Ascending aorta (tissue), 2 donors: ENCODE results near the gene CELA2A. TPM values are rescaled to one million over a fixed set of nuclear protein-coding genes. Genes with fewer than 3 reads are reported as not detected.

Experiments used
- DNase-seq, 2 donors: peaks; one replicate each; pipeline ENCODE4 v3.0.0-alpha.2; 2019; ENCODE audit warnings: low spot score in 2 of 2
- H3K27ac ChIP-seq, 2 donors: fragments of 200-600 bp; sonication (generic); one replicate each; pipeline ENCODE4 v1.5.1; 2016 to 2017; ENCODE audit warnings: mild to moderate bottlenecking in 1 of 2
- H3K27me3 ChIP-seq: fragments of 200-600 bp; sonication (generic); one replicate; pipeline ENCODE4 v1.5.1; 2017
- H3K36me3 ChIP-seq, 2 donors: fragments of 200-600 bp; sonication (generic); one replicate each; pipeline ENCODE4 v1.5.1; 2016
- H3K4me1 ChIP-seq, 2 donors: fragments of 200-600 bp; sonication (generic); one replicate each; pipeline ENCODE4 v1.5.1; 2016 to 2017; ENCODE audit warnings: mild to moderate bottlenecking in 1 of 2
- H3K4me3 ChIP-seq, 2 donors: fragments of 200-600 bp; sonication (generic); one replicate each; pipeline ENCODE4 v1.5.1; 2016 to 2017; ENCODE audit warnings: mild to moderate bottlenecking in 1 of 2
- H3K9me3 ChIP-seq, 2 donors: fragments of 200-600 bp; sonication (generic); one replicate each; pipeline ENCODE4 v1.5.1; 2016
- intact Hi-C: fragments of 100-400 bp; cut with DNase I; formaldehyde crosslinking; loops from one replicate; pipeline ENCODE4 v1.15.1; 2023
- total RNA-seq: library from RNA; depleted of rRNA; stranded (reverse); fragments of >200 nt; gene quantifications from one replicate; pipeline ENCODE4 v1.1.0, GENCODE V29; 2016
- TF ChIP-seq, protein P1 (sequence below), 3 experiments: fragments of 200-600 bp in 2 of 3; fragments of 450-650 bp in 1 of 3; sonication (generic) in 2 of 3; IDR thresholded peaks; one replicate each; pipeline ENCODE4 v1.5.1; 2016 to 2019; ENCODE audit warnings: antibody characterized with exemption in 3 of 3, mild to moderate bottlenecking in 1 of 3, moderate library complexity in 1 of 3

Gene CELA2A
- total RNA-seq, 1 donor from 2014 or later: not detected

DNA sequence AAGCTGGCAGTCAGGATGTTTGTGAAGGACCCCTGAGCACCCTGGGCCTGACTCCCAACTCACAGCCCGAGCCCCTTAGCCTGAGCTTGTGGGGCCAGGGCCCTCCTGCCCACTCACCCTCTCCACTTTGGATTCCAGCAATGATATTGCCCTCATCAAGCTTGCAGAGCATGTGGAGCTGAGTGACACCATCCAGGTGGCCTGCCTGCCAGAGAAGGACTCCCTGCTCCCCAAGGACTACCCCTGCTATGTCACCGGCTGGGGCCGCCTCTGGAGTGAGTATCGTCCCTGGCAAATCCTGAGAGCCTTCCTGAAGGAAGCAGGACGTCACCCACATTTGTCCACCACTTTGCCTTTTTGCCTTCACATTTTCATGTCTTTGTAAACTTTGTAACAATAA, 13.3 kb upstream of the CELA2A start:
- DNase-seq: no peak
- no peak overlapping the region for H3K27ac ChIP-seq
- intact Hi-C loops: no loop called here
- no peaks in the 10 kb centered on the region for H3K4me1 ChIP-seq
- TF ChIP-seq, protein P1, sequence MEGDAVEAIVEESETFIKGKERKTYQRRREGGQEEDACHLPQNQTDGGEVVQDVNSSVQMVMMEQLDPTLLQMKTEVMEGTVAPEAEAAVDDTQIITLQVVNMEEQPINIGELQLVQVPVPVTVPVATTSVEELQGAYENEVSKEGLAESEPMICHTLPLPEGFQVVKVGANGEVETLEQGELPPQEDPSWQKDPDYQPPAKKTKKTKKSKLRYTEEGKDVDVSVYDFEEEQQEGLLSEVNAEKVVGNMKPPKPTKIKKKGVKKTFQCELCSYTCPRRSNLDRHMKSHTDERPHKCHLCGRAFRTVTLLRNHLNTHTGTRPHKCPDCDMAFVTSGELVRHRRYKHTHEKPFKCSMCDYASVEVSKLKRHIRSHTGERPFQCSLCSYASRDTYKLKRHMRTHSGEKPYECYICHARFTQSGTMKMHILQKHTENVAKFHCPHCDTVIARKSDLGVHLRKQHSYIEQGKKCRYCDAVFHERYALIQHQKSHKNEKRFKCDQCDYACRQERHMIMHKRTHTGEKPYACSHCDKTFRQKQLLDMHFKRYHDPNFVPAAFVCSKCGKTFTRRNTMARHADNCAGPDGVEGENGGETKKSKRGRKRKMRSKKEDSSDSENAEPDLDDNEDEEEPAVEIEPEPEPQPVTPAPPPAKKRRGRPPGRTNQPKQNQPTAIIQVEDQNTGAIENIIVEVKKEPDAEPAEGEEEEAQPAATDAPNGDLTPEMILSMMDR (IDR thresholded peaks at IDR 0.05): no peak
- peaks cover 3% of the 10 kb centered on the region for H3K27me3 ChIP-seq
- H3K36me3 ChIP-seq: no peaks in the 10 kb centered on the region
- no peak overlapping the region for H3K4me3 ChIP-seq
- H3K9me3 ChIP-seq: no peaks in the 10 kb centered on the region

DNA sequence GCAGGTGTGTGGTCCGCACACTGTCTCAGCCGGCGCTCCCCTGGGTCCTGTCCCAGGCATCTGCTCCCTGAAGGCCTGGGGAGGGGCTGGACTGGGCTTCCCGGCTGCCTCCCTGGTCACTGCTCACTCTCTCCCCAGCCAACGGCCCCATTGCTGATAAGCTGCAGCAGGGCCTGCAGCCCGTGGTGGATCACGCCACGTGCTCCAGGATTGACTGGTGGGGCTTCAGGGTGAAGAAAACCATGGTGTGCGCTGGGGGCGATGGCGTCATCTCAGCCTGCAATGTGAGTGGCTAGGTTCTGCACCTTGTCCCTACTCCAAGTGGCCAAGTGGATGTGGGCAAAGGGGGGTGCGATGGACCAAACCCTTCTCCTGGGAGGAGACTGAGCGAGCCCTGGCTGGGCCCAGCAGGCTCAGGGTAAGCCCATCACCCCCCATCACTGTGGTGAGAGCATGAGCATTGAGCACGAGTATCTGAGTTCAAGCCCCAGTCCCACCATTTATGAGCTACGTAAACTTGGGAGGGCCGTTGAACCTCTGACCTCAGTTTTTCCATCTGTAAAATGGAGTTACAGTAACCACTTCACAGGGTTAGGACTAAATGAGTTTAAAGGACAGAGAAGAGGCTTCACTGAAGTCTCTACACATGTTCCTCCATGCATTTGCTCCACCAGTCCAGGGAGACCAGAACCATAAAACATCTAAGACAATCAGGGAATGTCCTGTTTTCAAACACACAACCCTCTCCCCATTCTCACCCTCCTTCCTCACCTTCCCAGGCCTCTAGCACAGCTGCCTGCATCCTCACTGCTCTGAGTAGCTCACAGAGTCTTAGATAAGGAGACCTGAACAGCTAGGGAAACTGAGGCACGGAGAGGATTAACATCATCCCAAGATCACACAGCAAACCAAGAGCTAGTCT, 11.8 kb upstream of the CELA2A start:
- intact Hi-C loops: no loop called here
- Histone ChIP-seq H3K36me3 (no peaks in the 10 kb centered on the region), H3K27me3 (peaks cover 3% of the 10 kb centered on the region), H3K27ac (no peak overlapping the region), H3K9me3 (no peaks in the 10 kb centered on the region), H3K4me3 (no peak overlapping the region), H3K4me1 (no peaks in the 10 kb centered on the region)
- no peak for DNase-seq
- TF ChIP-seq, protein P1 (IDR thresholded peaks at IDR 0.05): no peak

DNA sequence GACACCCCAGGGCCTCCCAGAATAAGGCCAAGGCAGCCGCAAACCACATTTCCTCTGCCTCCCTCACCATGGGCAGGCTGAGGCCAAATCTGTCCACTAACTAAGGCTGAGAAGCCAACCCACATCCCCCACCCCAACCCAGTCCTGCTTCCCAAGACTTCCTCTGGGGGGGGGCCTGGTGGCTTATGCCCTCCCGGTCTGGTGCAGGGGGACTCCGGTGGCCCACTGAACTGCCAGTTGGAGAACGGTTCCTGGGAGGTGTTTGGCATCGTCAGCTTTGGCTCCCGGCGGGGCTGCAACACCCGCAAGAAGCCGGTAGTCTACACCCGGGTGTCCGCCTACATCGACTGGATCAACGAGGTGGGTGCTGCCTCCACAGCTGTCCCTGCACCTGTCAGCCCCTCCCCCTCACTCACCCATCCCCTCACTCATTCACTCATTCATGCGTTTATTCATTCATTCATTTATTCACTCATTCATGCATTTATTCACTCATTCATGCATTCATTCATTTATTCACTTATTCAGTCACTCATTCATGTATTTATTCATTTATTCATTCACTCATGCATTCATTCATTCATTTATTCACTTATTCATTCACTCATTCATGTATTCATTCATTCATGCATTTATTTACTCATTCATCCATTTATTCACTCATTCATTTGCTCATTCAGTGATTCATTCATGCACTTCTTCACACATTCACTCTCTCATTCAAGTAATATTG, 11.0 kb upstream of the CELA2A start:
- no peaks in the 10 kb centered on the region for H3K4me1 ChIP-seq
- intact Hi-C loops: no loop called here
- no peaks in the 10 kb centered on the region for H3K36me3 ChIP-seq
- H3K27me3 ChIP-seq: peaks cover 3% of the 10 kb centered on the region
- TF ChIP-seq, protein P1 (IDR thresholded peaks at IDR 0.05): no peak
- DNase-seq: no peak
- H3K9me3 ChIP-seq: no peaks in the 10 kb centered on the region
- no peak overlapping the region for H3K4me3 ChIP-seq
- H3K27ac ChIP-seq: no peak overlapping the region

DNA sequence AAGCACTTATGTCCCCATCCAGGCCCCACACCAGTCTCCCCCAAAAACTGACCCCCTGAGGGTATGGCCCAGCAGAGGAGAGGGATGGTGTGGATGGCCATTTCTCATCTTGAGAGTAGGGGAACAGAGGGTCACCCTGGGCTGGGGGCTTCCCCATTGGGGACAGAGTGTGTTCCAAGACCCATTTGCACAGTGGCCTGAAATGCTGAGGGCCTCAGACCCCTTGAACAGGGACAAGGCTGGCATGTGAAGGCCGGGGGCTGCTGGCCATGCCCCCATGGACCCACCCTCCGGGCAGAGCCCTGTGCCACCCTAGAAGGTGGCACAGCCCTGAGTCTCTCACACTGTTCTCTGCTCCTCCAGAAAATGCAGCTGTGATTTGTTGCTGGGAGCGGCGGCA, 10.3 kb upstream of the CELA2A start:
- intact Hi-C loops: no loop called here
- Histone ChIP-seq H3K9me3 (no peaks in the 10 kb centered on the region), H3K4me1 (no peaks in the 10 kb centered on the region), H3K36me3 (no peaks in the 10 kb centered on the region), H3K27ac (no peak overlapping the region), H3K4me3 (no peak overlapping the region), H3K27me3 (peaks cover 3% of the 10 kb centered on the region)
- no peak for DNase-seq
- TF ChIP-seq, protein P1 (IDR thresholded peaks at IDR 0.05): no peak

DNA sequence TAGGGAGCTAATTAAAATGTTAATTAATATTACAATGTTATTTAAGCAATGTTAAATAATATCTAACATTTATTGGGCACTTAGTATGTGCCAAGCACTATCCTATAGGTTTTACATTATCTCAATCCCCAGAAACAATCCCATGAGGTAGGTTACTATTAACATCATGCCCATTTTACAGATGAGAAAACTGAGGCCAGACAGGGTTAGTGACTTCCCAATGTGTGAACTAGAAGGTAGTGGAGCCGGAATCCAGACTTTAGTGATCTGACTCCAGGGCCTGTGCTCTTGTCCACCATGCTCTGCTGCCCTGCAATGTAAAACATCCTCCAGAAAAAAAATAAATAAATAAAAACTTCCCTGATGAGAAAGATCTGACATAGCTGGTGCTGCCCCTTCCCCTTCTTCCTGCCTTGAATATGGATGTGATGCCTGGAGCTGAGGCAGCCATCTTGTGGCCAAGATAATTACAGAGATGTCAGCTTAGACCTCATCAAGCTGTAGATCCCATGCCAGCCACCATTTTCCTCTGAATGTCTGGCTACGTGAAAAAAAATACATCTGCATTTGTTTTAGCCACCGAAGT, 7.6 kb upstream of the CELA2A start:
- intact Hi-C loops: no loop called here
- H3K36me3 ChIP-seq: no peaks in the 10 kb centered on the region
- H3K4me3 ChIP-seq: no peak overlapping the region
- H3K27me3 ChIP-seq: peaks cover 3% of the 10 kb centered on the region
- TF ChIP-seq, protein P1 (IDR thresholded peaks at IDR 0.05): no peak
- no peaks in the 10 kb centered on the region for H3K4me1 ChIP-seq
- H3K27ac ChIP-seq: no peak overlapping the region
- H3K9me3 ChIP-seq: no peaks in the 10 kb centered on the region
- DNase-seq: no peak
